ENCODE data around the gene RFNG.
"Not testable (repeated sequence)": the region's sequence is repeated elsewhere in the genome, so short reads cannot be mapped to it uniquely, and the experiment has no call there.

RFNG gene

DNA sequence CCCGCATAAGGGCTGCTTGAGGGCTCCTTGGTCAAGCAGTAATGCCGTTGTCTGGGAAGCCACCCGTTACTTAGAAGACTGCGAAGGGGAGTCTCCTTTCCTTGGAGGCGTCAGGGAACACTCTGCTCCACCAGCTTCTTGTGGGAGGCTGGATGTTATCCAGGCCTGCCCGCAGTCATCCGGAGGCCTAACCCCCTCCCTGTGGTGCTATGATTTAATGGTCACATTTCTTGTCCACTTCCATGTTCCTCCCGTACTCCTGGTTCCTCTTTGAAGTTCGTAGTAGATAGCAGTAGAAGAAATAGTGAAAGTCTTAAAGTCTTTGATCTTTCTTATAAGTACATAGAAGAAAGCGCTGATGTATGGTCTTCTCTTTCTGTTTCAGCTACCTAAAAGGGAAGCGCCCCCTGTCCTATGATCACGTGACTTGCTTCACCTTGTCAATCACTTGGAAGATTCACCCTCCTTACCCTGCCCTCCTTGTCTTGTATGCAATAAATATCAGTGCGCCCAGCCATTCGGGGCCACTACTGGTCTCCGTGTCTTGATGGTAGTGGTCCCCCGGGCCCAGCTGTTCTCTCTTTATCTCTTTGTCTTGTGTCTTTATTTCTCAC, 12.7 kb downstream of the RFNG start:
- Histone ChIP-seq H3K4me1 (ENCODE audit: control insufficient read depth in 2 of 2, insufficient read depth in 1 of 2, low read depth in 1 of 2, low read length in 2 of 2) (peaks cover 9 to 10% of the 10 kb centered on the region in 2 donors), H3K36me3 (replicated peaks in 1 of 2; ENCODE audit: control insufficient read depth in 2 of 2, insufficient read depth in 2 of 2, low read length in 2 of 2) (peaks cover 8 to 24% of the 10 kb centered on the region in 2 donors)
- H3K14ac ChIP-seq (ENCODE audit: low read length); H4K91ac ChIP-seq (ENCODE audit: low read depth, low read length, poor library complexity); H3K4me2 ChIP-seq (ENCODE audit: insufficient read depth, low read length, poor library complexity, severe bottlenecking); H3K27ac ChIP-seq (replicated peaks; ENCODE audit: low read length); H4K8ac ChIP-seq (ENCODE audit: low read depth, low read length); H3K9ac ChIP-seq (ENCODE audit: low read depth, low read length, poor library complexity); H3K23ac ChIP-seq (ENCODE audit: low read depth, low read length, poor library complexity); H2AFZ ChIP-seq (ENCODE audit: low read length); H3K27me3 ChIP-seq (ENCODE audit: control insufficient read depth in 3 of 3, insufficient read depth in 3 of 3, low read depth in 1 of 3, low read length in 3 of 3); H3K18ac ChIP-seq (ENCODE audit: low read length); H3K4me3 ChIP-seq (ENCODE audit: low read length in 2 of 2); H2BK15ac ChIP-seq (ENCODE audit: low read length); H2AK5ac ChIP-seq (ENCODE audit: low read depth, low read length); H2BK120ac ChIP-seq (ENCODE audit: low read depth, low read length); DNase-seq (ENCODE audit: low spot score); H2BK12ac ChIP-seq (ENCODE audit: low read length); H3K79me1 ChIP-seq (ENCODE audit: low read depth, low read length); H3K9me3 ChIP-seq (replicated peaks in 1 of 2; ENCODE audit: control insufficient read depth in 2 of 2, insufficient read depth in 1 of 2, low read depth in 1 of 2, low read length in 2 of 2); H3K4ac ChIP-seq (ENCODE audit: low read length); H2BK5ac ChIP-seq (ENCODE audit: low read length): not testable (repeated sequence)
- no CpG with 5 or more reads among the region's 16 CpGs for WGBS, 2 donors (ENCODE audit: extremely low coverage in 2 of 2, insufficient read length in 2 of 2, insufficient replicate concordance in 1 of 2)

DNA sequence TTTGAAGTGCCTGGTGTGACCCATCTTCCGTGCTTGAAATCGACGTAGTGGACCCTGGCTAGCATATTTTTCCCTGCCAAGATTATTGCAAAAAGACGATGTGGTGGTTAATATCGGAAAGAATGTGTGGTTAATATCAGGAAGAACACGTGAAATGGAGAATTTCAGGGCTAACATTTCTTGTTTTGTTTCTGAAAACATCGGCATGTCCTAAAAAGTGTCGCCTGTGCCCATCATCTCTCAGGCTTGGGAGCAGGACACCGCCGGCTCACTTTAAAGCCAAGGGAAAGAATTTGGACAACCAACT, 13.8 kb downstream of the RFNG start:
- H3K9me3 ChIP-seq (replicated peaks in 1 of 2; ENCODE audit: control insufficient read depth in 2 of 2, insufficient read depth in 1 of 2, low read depth in 1 of 2, low read length in 2 of 2) = no peaks in the 10 kb centered on the region
- H2BK120ac ChIP-seq (ENCODE audit: low read depth, low read length) = no peak overlapping the region
- H2AFZ ChIP-seq (ENCODE audit: low read length) = peak overlapping the region; percentile 93
- no peak overlapping the region for H3K27ac ChIP-seq (replicated peaks; ENCODE audit: low read length)
- no peak overlapping the region for H4K91ac ChIP-seq (ENCODE audit: low read depth, low read length, poor library complexity)
- peak overlapping the region; percentile 19 for H3K4me2 ChIP-seq (ENCODE audit: insufficient read depth, low read length, poor library complexity, severe bottlenecking)
- H3K4ac ChIP-seq (ENCODE audit: low read length) = no peak overlapping the region
- no peak for DNase-seq (ENCODE audit: low spot score)
- peaks cover 8 to 32% of the 10 kb centered on the region in 2 donors for H3K36me3 ChIP-seq (replicated peaks in 1 of 2; ENCODE audit: control insufficient read depth in 2 of 2, insufficient read depth in 2 of 2, low read length in 2 of 2)
- no peak overlapping the region for H3K9ac ChIP-seq (ENCODE audit: low read depth, low read length, poor library complexity)
- H3K18ac ChIP-seq (ENCODE audit: low read length) = no peak overlapping the region
- no peak overlapping the region for H3K14ac ChIP-seq (ENCODE audit: low read length)
- no peak overlapping the region for H3K23ac ChIP-seq (ENCODE audit: low read depth, low read length, poor library complexity)
- no peaks in the 10 kb centered on the region for H3K27me3 ChIP-seq (ENCODE audit: control insufficient read depth in 3 of 3, insufficient read depth in 3 of 3, low read depth in 1 of 3, low read length in 3 of 3)
- H3K4me1 ChIP-seq (ENCODE audit: control insufficient read depth in 2 of 2, insufficient read depth in 1 of 2, low read depth in 1 of 2, low read length in 2 of 2) = peaks cover 9 to 13% of the 10 kb centered on the region in 2 donors
- no CpG with 5 or more reads among the region's 10 CpGs for WGBS, 2 donors (ENCODE audit: extremely low coverage in 2 of 2, insufficient read length in 2 of 2, insufficient replicate concordance in 1 of 2)
- peak overlapping the region in 1 of 2 donors; percentile 92 for H3K4me3 ChIP-seq (ENCODE audit: low read length in 2 of 2)
- H2BK12ac ChIP-seq (ENCODE audit: low read length) = no peak overlapping the region
- no peak overlapping the region for H2BK5ac ChIP-seq (ENCODE audit: low read length)
- no peak overlapping the region for H2BK15ac ChIP-seq (ENCODE audit: low read length)
- H3K79me1 ChIP-seq (ENCODE audit: low read depth, low read length) = peaks cover 10% of the 10 kb centered on the region
- H4K8ac ChIP-seq (ENCODE audit: low read depth, low read length) = no peak overlapping the region
- H2AK5ac ChIP-seq (ENCODE audit: low read depth, low read length) = no peak overlapping the region

DNA sequence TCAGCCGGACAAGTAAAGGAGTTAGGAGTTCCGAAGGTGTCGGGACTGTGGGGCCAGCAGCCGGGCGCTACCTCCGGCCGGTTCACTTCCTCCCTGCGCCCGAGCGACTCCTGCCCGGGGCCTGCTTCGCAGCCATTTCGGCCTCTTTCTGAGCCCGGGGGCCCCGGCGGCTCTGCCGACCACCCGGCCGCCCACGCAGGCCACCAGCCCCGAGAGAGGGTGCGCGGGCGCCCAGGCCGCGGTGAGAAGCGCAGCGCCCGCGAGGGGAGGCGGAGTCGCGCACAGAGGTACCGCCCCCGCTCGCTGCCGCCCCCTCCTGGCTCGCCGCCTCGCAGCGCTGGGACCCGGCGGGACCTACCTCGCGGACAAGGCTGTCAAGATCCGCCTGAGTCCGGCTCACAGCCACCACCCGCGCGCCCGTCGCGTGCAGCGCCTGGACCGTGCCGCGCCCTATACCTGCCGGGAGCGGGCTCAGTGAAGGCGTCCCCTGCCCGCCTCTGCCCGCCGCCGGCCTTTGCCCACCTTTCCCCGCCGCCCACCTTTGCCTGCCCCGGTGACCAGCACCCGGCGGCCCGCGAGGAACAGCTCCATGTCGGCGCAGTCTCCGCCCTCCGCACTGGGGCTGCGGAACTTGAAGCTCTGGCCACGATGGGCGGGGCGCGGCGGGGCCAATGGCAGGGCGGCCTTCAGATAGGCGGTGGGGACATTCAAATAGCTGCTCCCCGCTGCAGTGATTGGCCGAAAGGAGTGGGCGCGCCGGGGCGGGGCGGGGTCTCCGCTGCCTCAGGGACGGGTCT, 14.3 kb downstream of the RFNG start, which contains the start of gene DCXR:
Gene DCXR (minus strand): TSS at position 606 of the 797 bp plus-strand sequence. CDS start 15 bp downstream, at position 591.
- no peak within 1 kb of the TSS for H4K8ac ChIP-seq (ENCODE audit: low read depth, low read length)
- H3K9me3 ChIP-seq (replicated peaks in 1 of 2; ENCODE audit: control insufficient read depth in 2 of 2, insufficient read depth in 1 of 2, low read depth in 1 of 2, low read length in 2 of 2) = no peaks in the 10 kb centered on the region
- peak within 1 kb of the TSS; percentile 78 to 92 for H3K4me3 ChIP-seq (ENCODE audit: low read length in 2 of 2)
- H3K18ac ChIP-seq (ENCODE audit: low read length) = peak within 1 kb of the TSS; percentile 97
- H3K36me3 ChIP-seq (replicated peaks in 1 of 2; ENCODE audit: control insufficient read depth in 2 of 2, insufficient read depth in 2 of 2, low read length in 2 of 2) = peaks cover 8 to 33% of the 10 kb centered on the region in 2 donors
- H3K9ac ChIP-seq (ENCODE audit: low read depth, low read length, poor library complexity) = peak within 1 kb of the TSS; percentile 92
- H3K27me3 ChIP-seq (ENCODE audit: control insufficient read depth in 3 of 3, insufficient read depth in 3 of 3, low read depth in 1 of 3, low read length in 3 of 3) = no peaks in the 10 kb centered on the region
- peak within 1 kb of the TSS; percentile 96 for H2BK15ac ChIP-seq (ENCODE audit: low read length)
- peak within 1 kb of the TSS; percentile 99 for H3K4me2 ChIP-seq (ENCODE audit: insufficient read depth, low read length, poor library complexity, severe bottlenecking)
- H2AFZ ChIP-seq (ENCODE audit: low read length) = peak within 1 kb of the TSS; percentile 93
- H2AK5ac ChIP-seq (ENCODE audit: low read depth, low read length) = peak within 1 kb of the TSS; percentile 96
- peak within 1 kb of the TSS; percentile 89 for H3K27ac ChIP-seq (replicated peaks; ENCODE audit: low read length)
- H3K4me1 ChIP-seq (ENCODE audit: control insufficient read depth in 2 of 2, insufficient read depth in 1 of 2, low read depth in 1 of 2, low read length in 2 of 2) = peaks cover 12 to 18% of the 10 kb centered on the region in 2 donors
- DNase-seq (ENCODE audit: low spot score) = peak; percentile 97
- H4K91ac ChIP-seq (ENCODE audit: low read depth, low read length, poor library complexity) = no peak within 1 kb of the TSS
- H3K14ac ChIP-seq (ENCODE audit: low read length) = peak within 1 kb of the TSS; percentile 84
- H3K4ac ChIP-seq (ENCODE audit: low read length) = peak within 1 kb of the TSS; percentile 76
- H2BK12ac ChIP-seq (ENCODE audit: low read length) = peak within 1 kb of the TSS; percentile 84
- peak within 1 kb of the TSS; percentile 87 for H2BK120ac ChIP-seq (ENCODE audit: low read depth, low read length)
- peaks cover 10% of the 10 kb centered on the region for H3K79me1 ChIP-seq (ENCODE audit: low read depth, low read length)
- WGBS, 2 donors (ENCODE audit: extremely low coverage in 2 of 2, insufficient read length in 2 of 2, insufficient replicate concordance in 1 of 2) = no CpG with 5 or more reads among the region's 92 CpGs
- peak within 1 kb of the TSS; percentile 97 for H3K23ac ChIP-seq (ENCODE audit: low read depth, low read length, poor library complexity)
- peak within 1 kb of the TSS; percentile 90 for H2BK5ac ChIP-seq (ENCODE audit: low read length)

- no peak overlapping the region for H3K27ac ChIP-seq (replicated peaks; ENCODE audit: low read length)
- H2BK5ac ChIP-seq (ENCODE audit: low read length) = peak overlapping the region; percentile 90
These were observed 14.9 kb downstream of the RFNG start for GRCh38 chr17:82036634-82037091.

More at GRCh38 chr17:82036634-82037091, 14.9 kb downstream of the RFNG start:
- Histone ChIP-seq H2BK120ac (ENCODE audit: low read depth, low read length) (peak overlapping the region; percentile 87), H3K18ac (ENCODE audit: low read length) (peak overlapping the region; percentile 89), H3K79me1 (ENCODE audit: low read depth, low read length) (peaks cover 10% of the 10 kb centered on the region), H3K4ac (ENCODE audit: low read length) (peak overlapping the region; percentile 76), H2BK15ac (ENCODE audit: low read length) (peak overlapping the region; percentile 96), H2AFZ (ENCODE audit: low read length) (peak overlapping the region; percentile 93), H4K8ac (ENCODE audit: low read depth, low read length) (no peak overlapping the region), H3K4me2 (ENCODE audit: insufficient read depth, low read length, poor library complexity, severe bottlenecking) (peak overlapping the region; percentile 99), H3K27me3 (ENCODE audit: control insufficient read depth in 3 of 3, insufficient read depth in 3 of 3, low read depth in 1 of 3, low read length in 3 of 3) (no peaks in the 10 kb centered on the region), H3K4me1 (ENCODE audit: control insufficient read depth in 2 of 2, insufficient read depth in 1 of 2, low read depth in 1 of 2, low read length in 2 of 2) (peaks cover 14 to 22% of the 10 kb centered on the region in 2 donors), H3K36me3 (replicated peaks in 1 of 2; ENCODE audit: control insufficient read depth in 2 of 2, insufficient read depth in 2 of 2, low read length in 2 of 2) (peaks cover 8 to 33% of the 10 kb centered on the region in 2 donors), H3K23ac (ENCODE audit: low read depth, low read length, poor library complexity) (peak overlapping the region; percentile 97), H3K4me3 (ENCODE audit: low read length in 2 of 2) (peak overlapping the region; percentile 78 to 92), H2BK12ac (ENCODE audit: low read length) (peak overlapping the region; percentile 84), H3K9me3 (replicated peaks in 1 of 2; ENCODE audit: control insufficient read depth in 2 of 2, insufficient read depth in 1 of 2, low read depth in 1 of 2, low read length in 2 of 2) (no peaks in the 10 kb centered on the region), H4K91ac (ENCODE audit: low read depth, low read length, poor library complexity) (no peak overlapping the region), H2AK5ac (ENCODE audit: low read depth, low read length) (peak overlapping the region; percentile 96), H3K14ac (ENCODE audit: low read length) (peak overlapping the region; percentile 84), H3K9ac (ENCODE audit: low read depth, low read length, poor library complexity) (peak overlapping the region; percentile 92)
- DNase-seq (ENCODE audit: low spot score) = no peak
- WGBS, 2 donors (ENCODE audit: extremely low coverage in 2 of 2, insufficient read length in 2 of 2, insufficient replicate concordance in 1 of 2) = no CpG with 5 or more reads among the region's 23 CpGs

Measured in neuronal stem cell (in vitro differentiated cells).